Measurements from ENCODE around the gene STPG1. TPM values are rescaled to one million over a fixed set of nuclear protein-coding genes. Genes with fewer than 3 reads are reported as not detected.

The STPG1 gene
- total and polyA plus RNA-seq, 9 of the 15 experiments (the other 6 are each of a cell fraction or from before 2014, with no cell fraction given): 5.0 to 11.9 (median 8.3) TPM

DNA sequence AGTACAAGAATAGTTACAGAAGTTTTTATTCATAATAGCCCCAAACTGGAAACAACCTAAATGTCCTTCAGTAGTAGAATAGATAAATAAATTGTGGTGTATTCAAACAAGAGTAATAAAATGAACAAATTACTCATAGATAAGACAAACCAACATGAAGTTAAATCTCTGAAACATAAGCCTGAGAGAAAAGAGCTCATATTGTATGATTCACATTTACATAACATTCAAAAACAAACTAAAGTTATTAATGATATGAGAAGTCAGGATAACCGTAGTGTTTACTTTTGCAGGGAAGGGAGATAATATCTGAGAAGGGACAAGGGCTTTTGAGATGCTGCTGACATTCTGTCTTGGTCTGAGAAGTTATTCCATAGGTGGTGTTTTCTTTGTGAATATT lies 13.5 kb downstream of the STPG1 start (continued):
- TF ChIP-seq HNRNPL (IDR thresholded peaks at IDR 0.05; ENCODE audit: low read depth, low read length): no peak

- no peak for FAIRE-seq
- no peaks in the 10 kb centered on the region for H3K36me3 ChIP-seq (ENCODE audit: control insufficient read depth, insufficient read depth, low read length)
- in situ Hi-C loops (cut with MboI): loop anchor here (5.0 kb wide), 1 partner anchor 192 kb away; no protein-coding TSS in a partner anchor
- ChIA-PET POLR2A (interaction anchor here (0.8 to 1.4 kb wide), 2 partner anchors 18 to 31 kb away, joined by 4 read pairs; no protein-coding TSS in a partner anchor), CTCF (ENCODE audit: low intra/inter-chr PET ratio) (interaction anchor here (1.3 to 7.3 kb wide), 2 partner anchors 194 to 323 kb away, joined by 3 to 222 read pairs; no protein-coding TSS in a partner anchor)
- no peaks in the 10 kb centered on the region for H3K4me1 ChIP-seq (replicated peaks in 1 of 2; ENCODE audit: control insufficient read depth in 2 of 2, insufficient read depth in 2 of 2, low read length in 2 of 2)
- 0 out of 4 replicates have a peak overlapping the region, but pooled peaks of 1 of the 2 experiments have one; percentile 4 for H3K9ac ChIP-seq (ENCODE audit: insufficient read depth in 1 of 2, low read depth in 2 of 2, low read length in 2 of 2)
- no peak overlapping the region for H3K4me2 ChIP-seq (ENCODE audit: insufficient read depth, low read length)
- no peak for ATAC-seq
- H3K27ac ChIP-seq (ENCODE audit: extremely low read depth, low read depth, low read length): no peak overlapping the region
- 26% methylated on average over 6 of the region's 6 CpGs for WGBS (ENCODE audit: insufficient coverage, low coverage, missing lambda C conversion rate)
- H4K20me1 ChIP-seq (replicated peaks; ENCODE audit: control insufficient read depth, insufficient read depth, low read length): 0 out of 2 replicates have a peak, but pooled peaks cover 5% of the 10 kb centered on the region
- H3K4me3 ChIP-seq: no peak overlapping the region
- peak in 1 of 4 experiments; percentile 2 for DNase-seq (ENCODE audit: extremely low read depth in 1 of 4, low spot score in 3 of 4)
- no peak overlapping the region for H2AFZ ChIP-seq (ENCODE audit: low read depth, low read length)
- no peaks in the 10 kb centered on the region for H3K27me3 ChIP-seq (ENCODE audit: control insufficient read depth in 2 of 2, insufficient read depth in 2 of 2, low read length in 2 of 2)
- BruUV-seq (replicated peaks): no TSS peak
- H3K9me3 ChIP-seq (replicated peaks; ENCODE audit: control insufficient read depth, insufficient read depth, low read depth, low read length): no peaks in the 10 kb centered on the region
- H3K9me1 ChIP-seq (ENCODE audit: control insufficient read depth, insufficient read depth, low read length): no peaks in the 10 kb centered on the region
- intact Hi-C loops (cut with micrococcal nuclease): loop anchor here (2.0 kb wide), 1 partner anchor 323 kb away; no protein-coding TSS in a partner anchor
- no peaks in the 10 kb centered on the region for H3K79me2 ChIP-seq (ENCODE audit: control insufficient read depth, insufficient read depth, low read length)
- TF ChIP-seq, protein P1, sequence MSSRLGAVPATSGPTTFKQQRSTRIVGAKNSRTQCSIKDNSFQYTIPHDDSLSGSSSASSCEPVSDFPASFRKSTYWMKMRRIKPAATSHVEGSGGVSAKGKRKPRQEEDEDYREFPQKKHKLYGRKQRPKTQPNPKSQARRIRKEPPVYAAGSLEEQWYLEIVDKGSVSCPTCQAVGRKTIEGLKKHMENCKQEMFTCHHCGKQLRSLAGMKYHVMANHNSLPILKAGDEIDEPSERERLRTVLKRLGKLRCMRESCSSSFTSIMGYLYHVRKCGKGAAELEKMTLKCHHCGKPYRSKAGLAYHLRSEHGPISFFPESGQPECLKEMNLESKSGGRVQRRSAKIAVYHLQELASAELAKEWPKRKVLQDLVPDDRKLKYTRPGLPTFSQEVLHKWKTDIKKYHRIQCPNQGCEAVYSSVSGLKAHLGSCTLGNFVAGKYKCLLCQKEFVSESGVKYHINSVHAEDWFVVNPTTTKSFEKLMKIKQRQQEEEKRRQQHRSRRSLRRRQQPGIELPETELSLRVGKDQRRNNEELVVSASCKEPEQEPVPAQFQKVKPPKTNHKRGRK (tag; IDR thresholded peaks at IDR 0.05): no peak
- TF ChIP-seq PRPF4 (IDR thresholded peaks at IDR 0.05; ENCODE audit: insufficient read depth, low read depth, low read length, poor library complexity, severe bottlenecking): no peak
- TF ChIP-seq ZNF174 (CRISPR knock-in tag; IDR thresholded peaks at IDR 0.05): no peak
- no peak for TF ChIP-seq ZNF212 (CRISPR knock-in tag; IDR thresholded peaks at IDR 0.05)
- TF ChIP-seq ZNF511 (CRISPR knock-in tag; IDR thresholded peaks at IDR 0.05): no peak
- TF ChIP-seq, protein P2, sequence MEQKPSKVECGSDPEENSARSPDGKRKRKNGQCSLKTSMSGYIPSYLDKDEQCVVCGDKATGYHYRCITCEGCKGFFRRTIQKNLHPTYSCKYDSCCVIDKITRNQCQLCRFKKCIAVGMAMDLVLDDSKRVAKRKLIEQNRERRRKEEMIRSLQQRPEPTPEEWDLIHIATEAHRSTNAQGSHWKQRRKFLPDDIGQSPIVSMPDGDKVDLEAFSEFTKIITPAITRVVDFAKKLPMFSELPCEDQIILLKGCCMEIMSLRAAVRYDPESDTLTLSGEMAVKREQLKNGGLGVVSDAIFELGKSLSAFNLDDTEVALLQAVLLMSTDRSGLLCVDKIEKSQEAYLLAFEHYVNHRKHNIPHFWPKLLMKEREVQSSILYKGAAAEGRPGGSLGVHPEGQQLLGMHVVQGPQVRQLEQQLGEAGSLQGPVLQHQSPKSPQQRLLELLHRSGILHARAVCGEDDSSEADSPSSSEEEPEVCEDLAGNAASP (IDR thresholded peaks at IDR 0.05): no peak
- TF ChIP-seq FOXJ3 (CRISPR knock-in tag; IDR thresholded peaks at IDR 0.05): no peak
- no peak for TF ChIP-seq HEY1 (CRISPR knock-in tag; IDR thresholded peaks at IDR 0.05; ENCODE audit: borderline replicate concordance)
- no peak for TF ChIP-seq ZNF146 (CRISPR knock-in tag; IDR thresholded peaks at IDR 0.05; ENCODE audit: unreplicated experiment)
- TF ChIP-seq E2F4 (CRISPR knock-in tag; IDR thresholded peaks at IDR 0.05; ENCODE audit: low read depth): no peak
- TF ChIP-seq MLLT1 (IDR thresholded peaks at IDR 0.05): no peak
- no peak for TF ChIP-seq SAFB2 (IDR thresholded peaks at IDR 0.05; ENCODE audit: borderline replicate concordance, low read depth, low read length, severe bottlenecking)
Observed at GRCh38 chr1:24393892-24394291, 19.7 kb downstream of the STPG1 start.
